ENCODE measurements around the gene CCDC177.

CCDC177 gene

DNA sequence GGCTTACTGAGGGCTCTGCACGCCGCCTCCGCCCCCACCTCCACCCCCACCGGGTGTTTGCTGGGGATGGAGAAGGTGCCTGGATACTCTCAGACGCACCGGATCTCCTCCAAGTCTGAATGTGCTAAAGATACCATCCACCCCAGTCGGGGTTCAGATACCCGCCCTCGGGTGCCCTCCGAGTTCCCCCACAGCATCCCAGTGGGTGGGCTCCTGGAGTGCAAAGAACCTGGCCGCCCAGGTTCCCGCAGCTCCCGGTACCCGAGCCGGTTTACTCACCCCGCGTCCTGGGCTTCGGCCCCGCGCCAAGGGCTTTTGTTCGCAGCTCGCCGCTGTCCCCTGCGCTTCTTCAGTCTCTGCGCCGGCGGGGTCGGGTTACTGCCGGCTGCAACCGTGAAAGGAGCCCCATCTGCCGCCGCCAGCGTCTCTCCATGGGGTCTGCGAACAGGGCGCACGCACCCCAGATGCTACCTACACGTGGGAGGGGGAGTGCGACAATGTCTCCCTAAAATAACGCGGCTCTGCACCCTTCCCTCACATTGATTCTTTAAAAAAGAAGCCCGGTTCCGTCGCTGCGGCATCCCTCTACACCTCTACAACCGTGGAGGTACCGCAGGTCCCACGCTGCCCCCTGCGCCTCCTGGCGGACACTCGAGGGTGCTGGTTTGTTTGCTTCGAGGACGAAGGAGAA, at the start of gene CCDC177:
Gene CCDC177, minus strand, starts transcription at position 609 of the 691 bp plus-strand sequence. CDS start 1,249 bp downstream, outside the sequence.
- peak; percentile 60 for DNase-seq (ENCODE audit: low read depth)

DNA sequence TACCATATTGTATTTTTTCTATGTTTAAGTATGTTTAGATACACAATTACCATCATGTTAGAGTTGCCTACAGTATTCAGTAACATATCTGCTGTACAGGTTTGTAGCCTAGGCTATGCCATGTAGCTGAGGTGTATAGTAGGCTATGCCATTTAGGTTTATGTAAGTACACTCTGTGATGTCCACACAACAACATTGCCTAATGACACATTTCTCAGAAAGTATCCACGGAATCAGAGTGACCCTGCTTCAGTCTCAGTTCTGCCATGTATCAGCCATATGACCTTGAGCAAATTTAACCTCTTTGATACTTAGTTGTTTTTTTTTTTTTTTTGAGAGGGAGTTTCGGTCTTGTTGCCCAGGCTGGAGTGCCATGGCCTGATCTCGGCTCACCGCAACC, 49.5 kb upstream of the CCDC177 start:
- no peak for DNase-seq (ENCODE audit: low read depth)

DNA sequence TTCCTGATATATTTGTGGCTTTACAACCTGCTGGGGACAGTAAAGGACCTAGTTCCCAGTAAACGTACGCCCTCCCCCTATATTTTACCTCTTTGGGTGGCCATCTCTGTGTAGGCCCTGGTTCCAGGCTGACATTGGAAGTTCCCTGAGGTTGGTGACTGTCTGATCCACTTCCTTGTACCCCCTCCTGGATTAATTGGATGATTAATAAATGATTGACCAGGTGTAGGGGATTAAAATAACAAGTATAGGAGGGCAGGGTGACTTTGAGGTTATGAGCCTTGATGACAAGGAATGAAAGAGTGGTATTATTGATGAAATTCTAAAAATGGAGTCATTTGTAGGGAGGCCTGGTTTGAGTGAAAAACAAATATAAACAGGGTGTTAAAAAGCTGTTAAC, 46.3 kb upstream of the CCDC177 start:
- no peak for DNase-seq (ENCODE audit: low read depth)

DNA sequence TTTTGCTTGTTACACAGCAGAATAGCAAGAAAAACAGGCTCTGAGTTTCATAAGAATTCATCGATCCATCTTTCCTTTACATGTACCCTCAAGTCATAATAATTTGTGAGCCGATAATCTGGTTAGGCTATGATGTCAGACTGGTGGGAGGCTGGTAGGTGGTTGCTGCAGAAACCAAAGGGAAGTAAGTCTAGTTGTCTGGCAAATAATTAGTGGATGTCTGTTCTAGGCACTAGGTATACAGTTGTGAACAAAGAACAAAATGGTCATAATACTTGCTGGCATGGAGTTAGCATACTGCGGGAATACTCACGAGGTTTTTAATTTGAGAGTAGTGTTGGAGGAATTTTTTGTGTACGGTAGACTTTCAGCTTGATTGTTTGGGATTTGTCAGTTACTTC, 45.5 kb upstream of the CCDC177 start:
- no peak for DNase-seq (ENCODE audit: low read depth)

DNA sequence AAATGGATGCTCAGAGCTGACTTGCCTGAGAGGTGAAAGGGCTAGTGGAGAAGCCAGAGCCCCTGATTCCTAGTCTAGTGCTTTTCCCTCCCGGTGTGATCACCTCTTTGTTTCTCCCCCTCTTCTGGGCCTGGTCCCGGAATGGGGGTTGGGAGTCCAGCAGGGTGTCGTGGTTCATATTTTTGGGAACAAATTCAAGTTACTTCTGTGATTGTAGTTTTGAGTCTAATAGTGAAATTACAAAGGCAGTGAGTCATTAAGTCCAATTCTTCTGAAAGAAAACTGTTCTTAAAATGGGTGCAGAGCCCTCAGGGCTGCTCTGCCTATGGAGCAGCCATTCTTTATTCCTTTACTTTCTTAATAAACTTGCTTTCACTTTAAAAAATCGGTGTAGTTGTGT, 44.3 kb upstream of the CCDC177 start:
- no peak for DNase-seq (ENCODE audit: low read depth)

DNA sequence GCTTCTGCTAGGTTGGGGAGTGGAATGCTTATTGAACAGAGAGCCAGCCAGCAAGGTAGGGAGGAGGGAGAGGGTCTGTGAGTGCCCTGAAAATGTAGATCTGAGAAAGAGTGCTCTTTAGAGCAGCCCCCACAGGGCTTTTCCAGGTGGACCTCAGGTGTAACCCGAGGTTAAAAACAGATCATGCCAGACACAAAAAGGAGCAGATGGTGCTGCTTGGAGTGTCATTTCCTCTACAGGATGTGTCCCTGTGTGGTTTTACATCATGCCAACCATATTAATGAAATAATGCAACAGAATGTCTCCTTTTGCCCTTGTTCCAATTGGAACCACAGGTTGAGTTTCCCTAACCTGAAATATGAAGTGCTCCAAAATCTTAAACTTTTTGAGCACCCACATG, 43.1 kb upstream of the CCDC177 start:
- DNase-seq (ENCODE audit: low read depth) = no peak

DNA sequence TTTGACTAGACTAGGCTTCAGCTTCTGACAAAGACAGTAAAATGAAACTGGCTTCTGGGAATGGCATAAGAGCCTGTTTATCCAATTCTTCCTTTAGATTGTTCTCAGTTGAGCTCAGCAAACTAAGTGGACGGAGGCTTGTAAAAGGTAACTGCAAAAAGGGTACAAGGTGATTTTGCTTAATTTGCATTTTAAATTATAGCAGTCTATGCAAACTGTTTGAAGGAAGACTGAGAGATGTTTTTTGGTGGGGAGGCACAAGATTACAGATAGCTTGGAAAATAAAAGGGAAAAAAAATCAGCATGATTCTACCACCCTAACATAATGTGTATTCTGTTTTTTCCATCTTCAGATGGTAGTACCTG, 41.7 kb upstream of the CCDC177 start:
- DNase-seq (ENCODE audit: low read depth) = no peak

DNA sequence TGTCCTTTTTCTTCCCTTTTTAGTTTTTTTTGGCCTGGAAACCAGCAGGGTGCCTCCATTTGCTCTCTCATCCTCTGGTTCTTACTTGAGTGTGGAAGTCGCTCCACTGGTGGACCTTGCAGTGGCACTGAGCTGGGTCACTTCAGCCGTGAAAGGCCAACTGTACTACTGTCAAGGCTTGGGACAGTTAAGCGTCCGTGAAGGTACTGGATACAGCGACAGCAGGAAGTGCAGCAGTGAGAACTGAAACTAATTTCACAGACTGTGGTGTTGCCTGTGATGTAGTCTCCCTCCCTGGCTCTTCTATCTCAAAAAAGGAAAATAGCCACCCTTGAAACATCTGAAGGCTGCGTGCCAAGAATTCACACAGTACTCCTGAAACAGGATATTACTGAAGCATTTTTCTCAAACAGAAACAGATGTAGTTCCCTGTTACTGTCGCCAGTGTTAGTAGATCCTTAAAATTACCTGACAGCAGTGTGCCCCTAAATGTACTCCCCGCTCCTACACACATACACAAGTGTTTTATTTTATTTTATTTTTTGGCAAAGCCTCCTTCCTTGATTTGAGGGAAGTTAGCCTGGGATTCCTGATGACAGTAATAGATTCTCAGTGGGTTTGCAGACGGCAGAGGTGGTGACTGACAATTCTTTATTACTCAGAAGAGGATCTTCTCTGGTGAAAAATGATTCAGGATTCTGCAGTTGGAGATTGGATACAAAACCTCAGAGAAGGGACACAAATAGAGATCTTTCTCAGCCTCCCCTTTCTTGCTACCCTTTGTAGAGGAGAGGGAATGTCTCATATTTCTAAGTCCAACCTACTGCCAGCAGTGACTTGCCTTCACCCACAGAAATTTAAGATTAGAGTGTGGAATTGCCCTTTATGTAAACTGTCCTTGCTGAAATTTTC, 41.1 kb upstream of the CCDC177 start:
- DNase-seq (ENCODE audit: low read depth) = no peak

DNA sequence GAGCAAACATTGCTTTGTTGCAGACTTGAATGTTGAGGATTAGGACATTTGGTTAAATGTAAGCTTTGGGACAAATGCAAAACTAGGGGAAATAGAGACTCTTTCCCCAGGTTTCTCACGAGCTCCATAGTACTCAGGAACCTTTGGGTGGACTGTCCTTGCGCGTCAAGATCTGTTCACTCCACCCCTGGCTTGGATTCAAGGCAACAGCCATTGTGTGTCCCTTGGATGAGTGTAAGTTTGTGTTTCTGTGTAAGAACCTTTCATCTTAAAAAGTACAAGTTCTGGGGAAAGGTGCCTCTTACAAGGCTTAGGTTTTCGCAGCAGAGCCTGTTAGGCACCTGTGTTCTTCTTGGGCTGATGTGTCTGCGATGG, 40.4 kb upstream of the CCDC177 start:
- DNase-seq (ENCODE audit: low read depth) = no peak

DNA sequence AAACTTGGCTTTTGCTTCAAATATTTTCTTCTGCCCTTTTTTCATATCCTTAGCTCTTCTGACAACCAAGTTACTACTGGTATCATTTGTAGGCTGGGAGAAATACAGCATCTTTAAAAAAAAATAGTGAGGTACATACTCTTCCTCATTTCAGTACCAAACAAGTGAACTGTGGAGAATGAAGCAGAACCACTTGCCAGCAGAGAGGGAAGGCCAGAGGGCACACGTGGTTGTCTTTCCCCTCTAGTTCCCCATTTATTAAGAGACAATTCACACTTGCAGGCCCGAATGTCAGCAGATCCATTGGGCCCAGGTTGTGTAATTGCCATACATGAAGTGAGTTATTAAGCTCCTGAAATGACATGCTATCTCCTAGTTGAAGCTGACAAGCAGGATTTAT, 39.9 kb upstream of the CCDC177 start:
- DNase-seq (ENCODE audit: low read depth) = no peak

DNA sequence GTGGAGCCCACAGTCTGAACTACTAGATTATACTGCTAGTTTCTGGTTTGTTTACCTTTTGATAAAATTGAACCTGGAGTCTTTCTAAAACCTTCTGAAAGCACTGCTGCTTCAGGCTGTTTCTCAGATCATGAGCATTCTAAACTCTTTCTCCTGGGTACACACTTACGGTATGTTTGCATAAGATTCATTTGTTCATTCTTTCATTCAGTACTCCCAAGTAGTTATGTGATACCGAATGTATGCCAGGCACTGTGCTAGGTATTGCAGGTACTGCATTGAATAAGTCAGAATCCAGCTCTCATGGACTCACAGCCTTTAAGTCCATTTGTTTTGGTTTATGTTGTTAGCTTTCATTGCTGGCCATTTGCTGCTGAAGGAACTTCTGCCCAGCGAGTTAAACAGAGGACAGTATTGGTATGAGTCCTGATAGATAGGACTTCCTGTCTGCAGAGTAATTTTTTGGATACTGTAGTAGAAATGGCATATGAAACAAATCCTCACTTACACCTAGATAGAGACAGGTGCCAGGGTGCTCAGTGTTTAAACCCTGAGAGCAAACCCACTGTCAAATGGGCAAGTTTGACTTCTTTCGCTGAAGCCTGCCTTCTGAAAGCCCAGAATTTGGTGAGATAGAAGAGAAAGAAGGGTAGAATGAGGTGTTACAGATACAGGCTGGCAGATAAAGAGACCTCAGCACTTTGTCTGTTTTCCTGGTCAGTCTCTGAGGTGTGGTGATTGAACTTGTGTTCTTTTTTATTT, 38.8 kb upstream of the CCDC177 start:
- no peak for DNase-seq (ENCODE audit: low read depth)

DNA sequence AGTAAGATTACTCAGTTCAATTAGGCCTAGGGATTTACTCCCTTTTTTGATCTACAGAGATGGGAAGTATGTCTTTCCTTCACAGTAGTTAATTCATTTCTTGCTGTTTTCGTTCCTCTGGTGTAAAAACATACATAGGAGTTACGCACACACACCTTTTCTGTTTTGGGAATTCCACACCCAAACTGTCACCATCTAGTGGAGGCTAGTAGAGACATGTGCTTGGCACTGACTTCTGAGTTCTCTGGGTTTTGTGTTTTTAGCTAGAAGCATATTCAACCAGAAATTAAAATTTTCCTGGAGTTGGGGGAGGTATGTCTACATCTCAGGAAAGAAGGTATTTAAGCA, 38.1 kb upstream of the CCDC177 start:
- DNase-seq (ENCODE audit: low read depth) = no peak

DNA sequence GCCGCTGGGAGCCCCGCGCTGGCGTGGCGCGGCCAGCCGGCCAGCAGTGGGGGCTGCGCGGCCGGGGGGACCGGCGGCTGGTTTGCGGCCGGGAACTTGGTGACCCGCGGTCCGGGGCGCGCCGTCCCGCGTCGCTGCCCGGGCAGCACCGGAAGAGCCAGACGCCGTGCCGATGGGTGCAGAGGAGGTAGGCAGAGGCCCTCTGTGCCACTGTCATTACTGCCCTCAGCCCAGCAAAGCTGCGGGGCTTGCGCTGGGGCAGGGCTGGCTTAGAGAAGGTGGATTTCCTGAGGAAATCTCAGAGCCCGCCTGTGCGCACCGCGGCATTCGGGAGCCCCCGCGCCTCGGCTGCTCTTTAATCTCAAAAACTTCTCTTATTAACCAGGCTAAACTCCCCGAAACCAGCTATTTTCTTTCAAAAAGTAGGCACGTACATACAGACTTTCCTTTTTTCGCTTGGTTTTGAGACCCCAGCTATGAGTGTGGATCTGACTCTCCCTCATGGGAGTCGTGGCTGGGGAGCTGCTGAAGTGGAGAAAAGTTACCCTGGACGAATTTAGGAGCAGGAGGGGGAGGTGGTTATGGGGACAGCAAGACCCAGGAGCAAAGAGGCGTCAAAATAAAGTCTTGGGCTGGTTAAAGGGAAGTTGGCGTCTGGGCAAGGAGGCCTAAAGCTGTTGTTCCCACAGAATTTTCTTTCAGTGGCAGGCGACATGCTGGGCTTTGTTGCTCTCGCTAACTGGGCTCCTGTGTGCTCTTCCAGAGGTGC, 37.5 kb upstream of the CCDC177 start:
- no peak for DNase-seq (ENCODE audit: low read depth)

DNA sequence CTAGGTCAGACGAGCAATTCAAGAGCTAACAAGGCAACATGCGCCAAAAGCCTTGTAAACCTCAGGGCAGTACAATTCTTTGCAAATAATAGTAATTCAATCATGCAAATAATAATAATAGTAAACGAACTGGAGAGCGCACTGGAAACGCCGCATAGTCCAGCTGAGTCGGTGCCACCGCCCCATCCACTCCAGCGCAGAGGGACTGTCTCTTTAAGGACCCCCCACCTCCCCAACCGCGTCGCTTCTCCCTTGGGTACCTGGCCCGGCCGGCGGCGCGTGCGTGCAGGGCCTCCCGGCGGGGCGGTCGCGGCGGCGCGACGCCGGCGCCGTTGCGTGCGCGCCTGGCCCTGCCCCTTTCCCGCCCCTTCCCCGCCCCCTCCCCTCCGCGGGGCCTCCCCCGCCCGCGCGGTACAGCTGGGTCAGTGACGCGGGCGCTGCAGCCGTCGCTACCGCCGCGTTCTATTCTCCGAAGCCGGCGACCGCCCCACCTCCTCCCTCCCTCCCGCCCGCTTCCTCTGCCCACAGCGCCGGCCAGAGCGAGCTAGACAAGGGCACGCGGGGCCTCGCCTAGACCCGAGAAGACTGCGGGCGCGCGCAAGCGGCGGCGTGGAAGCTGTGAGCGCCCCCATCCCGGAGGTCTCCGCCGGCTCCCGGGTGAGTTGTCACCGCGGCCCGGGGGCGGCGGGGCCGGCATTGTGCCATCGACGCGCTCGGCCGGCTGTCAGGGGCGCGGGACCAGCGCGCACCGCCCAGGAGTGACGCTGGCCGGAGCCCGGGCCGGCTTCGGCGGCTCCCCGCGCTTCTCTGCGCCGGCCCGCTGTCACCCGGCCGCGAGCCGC, 36.7 kb upstream of the CCDC177 start, which contains the start of gene SUSD6:
Gene SUSD6, plus strand, starts transcription at position 425 of the 842 bp plus-strand sequence. CDS start 46,997 bp downstream, outside the sequence.
- peak; percentile 84 for DNase-seq (ENCODE audit: low read depth)

DNA sequence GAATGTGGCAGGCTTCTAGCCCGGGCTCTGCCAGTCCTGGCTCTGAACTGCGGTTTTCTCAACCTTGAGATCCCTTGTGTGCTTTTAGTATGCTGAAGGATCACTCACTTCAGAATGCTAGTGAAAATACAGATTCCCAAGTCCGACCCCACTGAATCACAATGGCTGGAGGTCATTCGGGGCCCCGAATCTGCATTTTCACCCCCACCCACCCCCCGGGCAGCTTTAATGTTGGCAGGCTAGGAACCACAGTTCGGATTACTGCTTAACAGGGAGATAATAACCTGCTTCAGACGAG, 36.2 kb upstream of the CCDC177 start:
- DNase-seq (ENCODE audit: low read depth) = no peak

DNA sequence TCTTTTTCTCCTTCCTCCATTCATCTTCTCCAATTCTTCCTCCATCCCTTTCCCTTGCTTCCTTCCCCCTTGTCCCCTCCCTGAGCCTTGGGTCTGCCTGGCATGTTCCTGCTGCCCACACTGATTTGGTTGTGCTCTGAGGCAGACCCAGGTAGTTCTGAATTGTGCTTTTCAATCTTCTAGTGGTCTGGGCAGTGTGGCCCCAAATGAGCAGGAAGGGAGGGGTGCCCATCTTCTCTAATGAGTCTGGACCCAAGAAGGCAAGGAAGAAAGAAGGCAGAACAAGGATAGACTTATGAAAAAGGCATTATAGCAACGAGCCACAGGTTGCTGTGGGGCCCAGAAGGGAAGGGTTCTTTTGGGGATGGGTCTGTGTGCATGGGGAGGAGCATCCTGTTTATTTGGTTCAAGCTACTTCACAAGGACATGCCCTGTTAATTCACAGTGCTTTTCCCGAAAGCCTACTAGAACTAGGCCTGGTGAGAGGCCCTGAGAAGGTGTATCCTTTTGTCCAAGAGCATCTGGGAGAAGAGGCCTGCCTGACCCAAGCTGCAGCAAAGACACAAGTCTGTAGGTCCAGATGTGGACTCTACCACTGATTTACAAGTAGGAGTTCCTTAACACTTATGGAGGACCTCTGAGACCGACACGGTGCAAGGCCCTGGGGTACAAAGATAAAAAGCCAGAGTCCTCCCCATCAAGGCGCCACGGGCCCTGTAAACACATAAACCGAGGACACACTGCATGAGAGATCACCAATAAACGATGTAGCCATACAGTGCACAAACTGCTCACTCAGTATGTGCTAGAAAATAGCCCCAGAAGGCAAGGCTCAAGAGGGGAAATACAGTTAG, 35.6 kb upstream of the CCDC177 start:
- DNase-seq (ENCODE audit: low read depth) = no peak

DNA sequence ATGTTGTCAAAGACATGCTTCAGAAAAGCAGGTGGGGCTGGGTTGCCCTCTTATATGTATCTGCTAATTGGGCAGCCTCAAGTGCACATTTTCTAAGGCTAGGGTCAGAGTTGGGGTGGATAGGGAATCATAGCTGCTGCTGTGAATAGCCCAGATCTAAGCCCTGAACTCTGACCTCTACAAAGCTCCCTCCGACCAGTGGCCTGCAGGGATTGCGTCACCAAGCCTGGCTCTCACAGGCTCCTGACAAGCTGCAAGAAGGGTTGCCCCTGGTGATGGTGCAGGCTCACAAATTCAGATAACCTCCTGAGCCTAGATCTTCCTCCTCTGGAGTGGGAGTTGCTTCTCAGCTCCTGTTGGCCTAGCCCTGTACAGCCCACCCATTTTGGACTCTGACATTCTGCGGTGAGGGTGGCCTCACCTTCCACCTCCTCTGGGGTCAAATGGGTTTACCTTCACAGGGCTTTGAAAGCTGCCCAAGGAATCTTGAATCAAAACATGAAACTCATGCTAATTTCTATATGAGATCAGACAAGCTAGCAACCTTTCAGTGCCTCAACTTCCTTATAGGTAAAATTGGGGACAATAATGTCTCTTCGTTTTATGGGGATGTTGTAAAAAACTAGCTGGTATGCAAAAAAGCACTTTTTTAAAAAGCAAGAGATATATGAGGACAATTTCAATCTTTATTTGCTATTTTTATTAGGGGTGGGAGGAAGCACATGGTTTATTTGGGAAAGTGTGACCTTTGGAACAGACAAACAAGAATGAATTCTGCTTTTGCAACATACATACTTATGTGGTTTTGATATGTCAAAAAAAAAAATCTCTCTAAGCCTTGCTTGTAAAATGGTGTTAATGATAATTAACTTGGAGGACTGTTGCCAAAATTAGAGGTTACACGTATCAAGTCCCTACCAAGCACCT, 31.9 kb upstream of the CCDC177 start:
- DNase-seq (ENCODE audit: low read depth) = no peak

DNA sequence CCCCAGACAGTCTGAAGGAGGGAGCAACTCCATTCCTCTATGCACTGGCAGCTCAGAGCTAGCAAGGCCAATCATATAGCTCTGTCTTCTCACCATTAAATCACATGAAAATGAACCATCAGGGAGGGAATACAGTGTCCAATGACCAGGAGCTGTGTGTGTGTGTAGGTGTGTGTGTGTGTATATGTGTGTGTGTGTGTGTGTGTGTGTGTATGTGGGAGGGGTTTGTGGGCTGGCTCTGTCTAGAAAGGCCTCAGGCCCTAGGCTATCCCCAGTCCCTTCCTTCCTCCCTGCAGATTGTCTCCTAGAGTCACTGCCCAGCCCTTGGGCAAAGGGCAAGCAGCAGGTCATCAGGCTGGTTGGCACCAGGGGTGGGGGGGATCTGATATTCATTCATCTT, 31.1 kb upstream of the CCDC177 start:
- no peak for DNase-seq (ENCODE audit: low read depth)

DNA sequence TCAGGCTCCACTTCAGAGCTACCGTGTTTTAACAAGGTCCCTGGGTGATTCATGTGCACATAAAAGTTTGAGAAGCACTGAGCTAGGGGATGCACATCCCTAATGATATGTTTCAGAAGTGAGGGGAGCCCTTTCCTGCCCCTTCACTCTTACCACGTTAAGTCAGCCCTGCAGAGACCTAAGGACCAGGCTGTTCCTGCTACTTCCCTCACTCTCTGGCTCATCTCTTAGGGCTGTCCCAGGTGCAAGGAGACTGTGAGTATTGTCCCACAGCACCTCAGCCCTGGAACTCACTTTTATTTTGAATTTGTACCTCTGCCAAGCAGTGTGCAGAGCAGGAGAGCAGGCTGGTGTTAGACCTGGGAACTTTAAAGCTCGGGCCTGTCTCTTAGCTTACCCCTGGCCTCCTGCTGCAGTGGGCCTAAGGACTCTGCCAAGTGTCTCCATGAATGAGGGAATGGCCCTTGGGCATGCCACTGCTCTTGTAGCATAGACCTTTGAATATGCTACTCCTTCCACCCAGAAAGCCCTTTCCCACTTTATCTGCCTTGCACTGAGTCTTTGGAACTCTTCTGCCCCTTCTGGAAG, 25.7 kb upstream of the CCDC177 start:
- DNase-seq (ENCODE audit: low read depth) = no peak

Measured in stimulated activated CD4-positive, alpha-beta T cell treated with anti-CD3 and anti-CD28 coated beads, Interleukin-2, amount 100 ng/mL, for 4 hours (primary cell).